ENCODE measurements around the gene ST3GAL2. TPM values are rescaled to one million over a fixed set of nuclear protein-coding genes. Genes with fewer than 3 reads are reported as not detected.

The ST3GAL2 gene
- total and polyA plus RNA-seq, 9 donors, result 6.2 to 49.7 (median 23.4) TPM

DNA sequence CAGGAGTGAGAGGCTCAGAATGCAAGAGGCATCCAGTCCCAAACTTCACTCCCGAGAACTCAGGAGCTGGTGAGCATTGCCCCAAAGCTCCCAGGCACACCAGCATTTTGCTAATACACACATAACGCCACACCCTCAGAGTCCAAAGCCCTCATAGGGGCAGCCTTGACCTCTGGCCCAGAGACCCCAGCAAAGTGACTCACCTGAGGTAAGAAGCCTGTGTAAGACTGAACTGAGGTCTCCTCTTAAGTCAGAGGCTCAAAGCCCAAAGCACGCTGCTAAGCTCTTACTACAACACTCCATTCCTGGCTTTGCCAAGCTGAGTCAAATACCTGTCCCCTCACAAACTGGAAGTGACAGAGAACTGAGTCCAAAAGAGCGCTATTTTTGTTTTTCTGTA, 16.4 kb downstream of the ST3GAL2 start:
- H3K4me3 ChIP-seq, result no peak overlapping the region
- peaks cover 3% of the 10 kb centered on the region for H3K4me1 ChIP-seq (ENCODE audit: insufficient read depth)
- no peak for TF ChIP-seq EP300 (IDR thresholded peaks at IDR 0.05)
- TF ChIP-seq, protein P1, sequence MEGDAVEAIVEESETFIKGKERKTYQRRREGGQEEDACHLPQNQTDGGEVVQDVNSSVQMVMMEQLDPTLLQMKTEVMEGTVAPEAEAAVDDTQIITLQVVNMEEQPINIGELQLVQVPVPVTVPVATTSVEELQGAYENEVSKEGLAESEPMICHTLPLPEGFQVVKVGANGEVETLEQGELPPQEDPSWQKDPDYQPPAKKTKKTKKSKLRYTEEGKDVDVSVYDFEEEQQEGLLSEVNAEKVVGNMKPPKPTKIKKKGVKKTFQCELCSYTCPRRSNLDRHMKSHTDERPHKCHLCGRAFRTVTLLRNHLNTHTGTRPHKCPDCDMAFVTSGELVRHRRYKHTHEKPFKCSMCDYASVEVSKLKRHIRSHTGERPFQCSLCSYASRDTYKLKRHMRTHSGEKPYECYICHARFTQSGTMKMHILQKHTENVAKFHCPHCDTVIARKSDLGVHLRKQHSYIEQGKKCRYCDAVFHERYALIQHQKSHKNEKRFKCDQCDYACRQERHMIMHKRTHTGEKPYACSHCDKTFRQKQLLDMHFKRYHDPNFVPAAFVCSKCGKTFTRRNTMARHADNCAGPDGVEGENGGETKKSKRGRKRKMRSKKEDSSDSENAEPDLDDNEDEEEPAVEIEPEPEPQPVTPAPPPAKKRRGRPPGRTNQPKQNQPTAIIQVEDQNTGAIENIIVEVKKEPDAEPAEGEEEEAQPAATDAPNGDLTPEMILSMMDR (IDR thresholded peaks at IDR 0.05), result no peak
- no peak for TF ChIP-seq POLR2A (IDR thresholded peaks at IDR 0.05)
- H3K36me3 ChIP-seq, result no peaks in the 10 kb centered on the region
- no peak overlapping the region for H3K27ac ChIP-seq
- DNase-seq, result no peak
- H3K9me3 ChIP-seq, result no peaks in the 10 kb centered on the region
- H3K27me3 ChIP-seq, result no peaks in the 10 kb centered on the region
- WGBS, 3 donors, result 96 to 100% (median 96%) methylated on average over 4 of the region's 4 CpGs
- intact Hi-C loops (cut with DNase I), result no loop called here

DNA sequence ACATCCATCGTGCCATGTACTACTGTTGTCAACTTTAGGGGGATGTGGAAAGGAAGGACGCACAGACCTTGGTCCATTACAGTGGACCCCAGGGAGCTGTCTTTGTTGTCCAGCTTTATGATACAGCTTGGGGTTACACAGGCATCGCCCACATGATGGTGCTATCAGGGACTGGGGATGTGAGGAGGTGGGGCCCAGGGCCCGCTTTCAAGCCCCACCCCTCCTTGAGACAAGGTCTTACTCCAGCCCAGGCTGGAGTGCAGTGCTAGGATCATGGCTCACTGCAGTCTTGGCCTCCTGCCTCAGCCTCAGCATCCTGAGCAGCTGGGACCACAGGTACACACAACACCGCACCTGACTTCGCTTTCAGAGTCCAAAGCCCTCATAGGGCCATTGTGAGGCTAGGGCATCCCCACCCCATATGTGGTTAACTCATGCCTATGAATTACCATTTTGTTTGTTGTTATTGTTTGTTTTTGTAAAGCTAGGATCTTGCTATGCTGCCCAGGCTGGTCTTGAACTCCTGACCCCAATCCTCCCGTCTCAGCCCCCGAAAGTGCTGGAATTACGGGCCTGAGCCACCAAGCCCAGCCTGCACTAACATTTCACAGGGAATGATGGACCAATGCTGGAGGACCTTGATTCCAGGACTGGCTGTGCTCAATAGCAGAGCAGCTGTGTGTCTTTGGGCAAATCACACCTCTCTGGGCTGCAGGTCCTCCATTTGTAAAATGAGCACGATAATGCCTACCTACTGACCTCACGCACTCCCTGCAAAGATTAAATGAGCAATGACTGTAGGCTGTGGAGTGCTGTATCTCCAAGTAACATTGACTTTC, 17.2 kb downstream of the ST3GAL2 start:
- TF ChIP-seq EP300 (IDR thresholded peaks at IDR 0.05) (no peak), POLR2A (IDR thresholded peaks at IDR 0.05) (no peak)
- TF ChIP-seq, protein P1 (IDR thresholded peaks at IDR 0.05), result no peak
- Histone ChIP-seq H3K27ac (no peak overlapping the region), H3K9me3 (no peaks in the 10 kb centered on the region), H3K27me3 (no peaks in the 10 kb centered on the region), H3K4me1 (ENCODE audit: insufficient read depth) (peaks cover 2% of the 10 kb centered on the region), H3K36me3 (no peaks in the 10 kb centered on the region), H3K4me3 (no peak overlapping the region)
- DNase-seq, result no peak
- intact Hi-C loops (cut with DNase I), result no loop called here
- 85 to 93% (median 86%) methylated on average over 11 of the region's 11 CpGs for WGBS, 3 donors

DNA sequence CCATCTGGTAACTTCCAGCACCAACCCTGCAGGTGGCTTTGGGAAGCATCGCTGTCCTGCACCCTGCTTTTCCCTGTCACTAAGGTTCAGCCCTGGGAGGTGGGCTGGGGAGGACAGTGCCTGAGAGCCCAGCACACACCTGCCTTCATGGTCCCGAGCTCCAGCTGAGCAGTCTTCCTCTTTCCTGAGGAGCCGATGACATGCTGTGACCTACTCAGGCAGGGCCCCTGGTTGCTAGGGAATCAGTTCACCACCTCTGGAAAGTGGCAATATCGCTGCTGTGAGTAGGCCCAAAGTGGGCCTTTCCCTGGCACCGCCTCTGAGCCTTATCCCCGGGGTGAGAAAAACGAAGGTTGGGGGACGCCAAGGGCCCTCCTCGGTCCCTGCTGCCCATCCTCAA, 17.9 kb downstream of the ST3GAL2 start:
- TF ChIP-seq, protein P1 (IDR thresholded peaks at IDR 0.05), result no peak
- no peak for TF ChIP-seq EP300 (IDR thresholded peaks at IDR 0.05)
- TF ChIP-seq POLR2A (IDR thresholded peaks at IDR 0.05), result no peak
- Histone ChIP-seq H3K27ac (no peak overlapping the region), H3K9me3 (no peaks in the 10 kb centered on the region), H3K4me3 (no peak overlapping the region), H3K36me3 (no peaks in the 10 kb centered on the region), H3K27me3 (no peaks in the 10 kb centered on the region), H3K4me1 (ENCODE audit: insufficient read depth) (peaks cover 2% of the 10 kb centered on the region)
- no peak for DNase-seq
- intact Hi-C loops (cut with DNase I), result no loop called here
- 82 to 90% (median 86%) methylated on average over 8 to 9 of the region's 9 CpGs for WGBS, 3 donors

DNA sequence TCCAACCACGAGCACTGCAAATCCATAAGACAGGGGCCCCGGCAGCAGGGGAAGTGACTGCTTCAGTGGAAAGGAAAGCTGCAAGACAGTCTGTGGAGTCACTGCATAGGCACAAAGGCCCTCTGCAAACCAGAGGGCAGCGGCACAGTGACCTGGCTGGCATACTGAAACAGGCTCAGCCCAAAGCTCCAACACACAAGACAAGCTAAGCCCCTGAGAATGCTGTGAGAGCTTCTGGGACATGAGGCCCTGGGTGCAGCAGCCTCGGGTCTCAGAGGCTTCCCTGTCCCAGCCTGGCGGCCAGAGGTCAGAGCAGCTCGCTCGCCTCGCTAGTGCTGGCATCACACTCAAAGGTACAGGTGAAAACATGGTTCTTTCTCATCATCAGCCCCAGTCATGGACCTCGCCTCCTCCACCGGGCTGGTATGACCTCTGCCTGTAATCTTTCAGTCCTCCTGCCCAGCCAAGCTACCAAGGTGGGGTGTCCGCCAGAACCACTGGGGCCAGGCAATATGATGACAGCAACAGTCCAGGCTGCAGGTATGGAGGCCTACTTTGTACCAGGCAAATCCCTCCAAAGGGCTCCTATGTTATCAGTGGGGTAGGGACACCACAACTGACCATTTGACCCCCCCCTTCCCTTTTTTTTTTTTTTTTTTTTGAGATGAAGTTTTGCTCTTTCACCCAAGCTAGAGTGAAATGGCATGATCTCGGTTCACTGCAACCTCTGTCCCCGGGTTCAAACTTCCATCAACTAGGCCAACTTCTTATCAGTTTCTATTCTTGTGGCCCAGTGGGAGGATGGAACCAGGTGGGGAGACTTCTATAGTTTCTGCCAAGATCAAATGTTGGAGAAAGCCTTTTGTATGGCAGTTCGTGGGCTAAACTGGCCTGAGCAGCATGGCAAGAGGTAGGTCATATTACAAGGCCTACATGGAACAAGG, 19.2 kb downstream of the ST3GAL2 start:
- Histone ChIP-seq H3K36me3 (no peaks in the 10 kb centered on the region), H3K27ac (no peak overlapping the region), H3K4me1 (ENCODE audit: insufficient read depth) (peaks cover 2% of the 10 kb centered on the region), H3K4me3 (no peak overlapping the region), H3K27me3 (no peaks in the 10 kb centered on the region), H3K9me3 (no peaks in the 10 kb centered on the region)
- intact Hi-C loops (cut with DNase I), result no loop called here
- DNase-seq, result no peak
- 86 to 89% (median 86%) methylated on average over 14 of the region's 14 CpGs for WGBS, 3 donors
- TF ChIP-seq POLR2A (IDR thresholded peaks at IDR 0.05) (no peak), EP300 (IDR thresholded peaks at IDR 0.05) (no peak)
- TF ChIP-seq, protein P1 (IDR thresholded peaks at IDR 0.05), result no peak

All from ovary (tissue), 9 donors.